Activated CD8-positive, alpha-beta memory T cell treated with anti-CD3 and anti-CD28 coated beads, Interleukin-2, amount 50 U/mL, for 1 hour (primary cell): ENCODE measurements around the gene HOXA4.

ENCODE experiments used
- DNase-seq: peaks from one replicate; pipeline ENCODE4 v3.0.0-alpha.2; 2020; ENCODE audit errors: extremely low read depth

HOXA4 gene

DNA sequence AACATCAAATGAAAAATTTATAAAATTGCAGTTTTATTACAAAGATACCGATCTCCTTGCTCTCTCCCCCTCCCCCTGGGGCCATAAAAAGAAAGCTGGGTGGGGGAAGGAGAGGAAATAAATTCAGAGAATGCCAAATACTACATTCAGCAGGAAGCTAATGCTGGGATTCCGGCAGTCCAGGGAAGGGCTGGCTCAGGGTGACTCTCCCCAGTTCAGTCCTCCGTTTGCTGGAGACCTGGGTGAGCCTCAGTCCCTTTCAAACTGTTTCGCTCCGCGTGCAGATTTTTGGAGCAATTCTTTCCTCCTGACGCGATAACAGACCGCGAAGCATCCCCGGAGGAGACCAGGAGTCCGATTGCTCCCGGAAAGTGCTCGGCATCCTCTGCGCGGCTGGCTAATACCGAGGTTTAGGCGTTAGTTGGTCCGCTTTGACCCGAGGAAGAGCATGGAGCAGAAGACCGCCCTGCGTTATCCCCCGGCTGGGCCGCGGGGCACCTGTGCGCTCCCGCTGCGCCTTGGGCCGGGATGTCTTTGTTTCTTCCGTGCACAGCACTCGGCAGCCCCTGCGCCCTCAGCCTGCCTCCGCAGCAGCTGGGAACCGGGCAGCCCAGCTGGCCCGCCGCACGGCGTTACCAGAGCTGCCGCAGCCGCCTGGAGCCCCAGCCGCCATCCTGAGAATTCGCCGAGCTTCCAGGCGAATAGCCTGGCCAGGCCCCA, 24.2 kb downstream of the HOXA4 start:
- no peak for DNase-seq

GRCh38 chr7:27105301-27106031, 25.1 kb downstream of the HOXA4 start:
- DNase-seq = no peak

DNA sequence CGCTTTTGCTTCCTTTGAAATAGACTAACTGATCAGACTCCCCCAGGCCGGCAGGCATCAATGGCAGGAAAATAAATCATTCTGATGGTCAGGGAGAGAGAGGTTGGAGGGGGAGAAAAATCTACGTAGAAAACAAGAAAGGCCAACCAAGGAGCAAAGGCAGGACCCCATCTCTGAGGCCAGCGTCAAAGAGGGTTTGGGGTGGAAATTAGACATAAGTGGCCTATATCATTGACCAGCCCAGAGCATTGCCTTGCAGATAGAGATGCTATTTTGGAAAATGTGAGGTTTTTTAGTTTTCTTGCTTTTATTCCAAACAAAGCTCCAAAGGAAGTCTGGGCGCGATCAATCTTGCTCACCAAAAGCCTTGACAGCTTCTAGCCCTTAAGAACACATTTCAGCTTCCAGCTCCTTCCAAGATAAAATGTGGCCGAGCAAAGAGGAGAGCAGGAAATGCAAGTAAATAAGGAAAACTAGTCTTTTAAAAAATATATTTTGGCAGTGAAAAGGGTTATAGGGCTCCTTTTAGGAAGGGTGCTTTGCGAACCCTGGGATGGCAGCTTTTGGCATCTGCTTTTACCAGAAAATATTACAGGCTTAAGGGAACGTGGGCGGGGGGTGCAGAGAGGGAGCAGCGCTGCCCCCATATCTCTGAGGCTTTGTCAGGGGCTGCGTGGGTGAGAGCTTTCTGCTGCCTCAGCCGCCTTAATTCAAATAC, 26.1 kb downstream of the HOXA4 start:
- no peak for DNase-seq

- no peak for DNase-seq
Measured at GRCh38 chr7:27103489-27104226, 26.9 kb downstream of the HOXA4 start.

- DNase-seq = no peak
Measured at GRCh38 chr7:27102581-27103442, 27.7 kb downstream of the HOXA4 start, which contains the start of gene HOXA2. TSS of gene HOXA2 (minus strand) at chr7:27102683. CDS start at chr7:27102500, 183 bp downstream.

GRCh38 chr7:27101957-27102580, 28.5 kb downstream of the HOXA4 start:
- DNase-seq = no peak

- no peak for DNase-seq
Measured at GRCh38 chr7:27101171-27101956, 29.2 kb downstream of the HOXA4 start.

DNA sequence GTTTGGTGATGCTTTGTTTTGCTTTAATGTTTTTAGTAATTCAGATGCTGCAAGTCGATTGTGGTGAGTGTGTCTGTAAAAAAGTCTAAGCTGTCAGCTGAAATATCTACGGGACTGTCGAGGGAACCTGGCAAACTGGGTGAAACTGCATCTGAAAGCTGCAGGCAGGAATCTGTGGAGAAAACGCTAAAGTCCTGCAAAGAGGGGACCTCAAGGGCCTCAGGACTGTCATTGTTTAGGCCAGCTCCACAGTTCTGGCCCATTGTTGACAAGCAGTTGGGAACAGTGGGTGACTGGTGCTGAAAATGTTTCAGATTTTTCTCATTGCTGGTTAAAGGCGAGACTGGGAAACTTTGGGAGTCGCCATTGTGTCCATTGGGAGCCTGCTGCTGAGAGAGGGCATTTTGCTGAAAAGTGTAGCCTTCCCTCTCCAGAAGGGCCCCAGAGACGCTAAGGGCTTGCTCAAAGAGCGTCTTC, 29.8 kb downstream of the HOXA4 start:
- DNase-seq = no peak

DNA sequence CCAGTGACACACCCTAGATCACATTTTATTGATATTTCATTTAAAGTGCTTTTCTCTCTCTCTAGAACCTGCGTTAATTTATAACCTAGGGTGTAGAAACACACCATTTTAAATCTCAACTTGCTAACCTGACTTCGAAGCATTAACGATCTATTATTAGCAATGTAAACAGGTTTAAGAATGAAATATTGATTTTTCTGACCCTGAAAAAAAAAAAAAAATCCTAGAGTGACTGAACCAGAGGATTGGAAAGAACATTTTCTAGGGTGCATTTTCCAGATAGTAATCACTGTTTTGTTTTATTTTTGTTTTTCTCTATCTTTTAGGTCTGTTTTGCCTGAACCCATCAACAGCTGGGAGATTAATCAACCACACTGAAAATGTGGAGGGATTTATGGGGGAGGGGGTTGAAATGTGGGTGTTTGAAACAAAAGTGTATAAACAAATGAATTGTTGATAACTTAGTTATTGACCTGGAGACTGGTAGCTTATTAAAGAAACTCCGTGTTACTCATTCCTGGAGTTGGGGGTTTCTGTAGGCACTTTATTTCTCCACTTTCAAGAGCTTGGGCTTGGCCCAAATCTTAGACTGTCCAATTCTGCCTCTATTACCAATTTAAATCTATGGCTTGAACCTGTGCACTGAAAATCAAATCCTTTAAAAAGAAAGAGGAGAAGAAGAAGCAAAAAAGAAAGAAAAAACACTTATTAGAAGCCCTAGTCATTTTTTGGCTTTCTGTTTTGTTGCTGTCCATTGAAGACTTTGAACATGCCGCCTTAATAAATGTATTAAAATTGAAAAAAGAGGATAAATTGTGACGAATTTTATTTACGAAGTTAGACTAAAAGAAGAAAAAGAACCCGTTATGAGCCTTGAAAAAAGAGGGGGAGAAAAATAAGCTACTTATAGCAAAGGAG, 30.8 kb downstream of the HOXA4 start:
- DNase-seq = no peak

- no peak for DNase-seq
Measured at GRCh38 chr7:27098578-27099451, 31.7 kb downstream of the HOXA4 start.

- DNase-seq = no peak
Measured at GRCh38 chr7:27097686-27098577, 32.6 kb downstream of the HOXA4 start.

GRCh38 chr7:27096768-27097514, 33.6 kb downstream of the HOXA4 start:
- DNase-seq = no peak

GRCh38 chr7:27095897-27096767, 34.4 kb downstream of the HOXA4 start, which contains the start of gene HOXA1:
TSS of gene HOXA1 (minus strand) at chr7:27096000. CDS start at chr7:27095912, 88 bp downstream.
- peak; percentile 40 for DNase-seq

DNA sequence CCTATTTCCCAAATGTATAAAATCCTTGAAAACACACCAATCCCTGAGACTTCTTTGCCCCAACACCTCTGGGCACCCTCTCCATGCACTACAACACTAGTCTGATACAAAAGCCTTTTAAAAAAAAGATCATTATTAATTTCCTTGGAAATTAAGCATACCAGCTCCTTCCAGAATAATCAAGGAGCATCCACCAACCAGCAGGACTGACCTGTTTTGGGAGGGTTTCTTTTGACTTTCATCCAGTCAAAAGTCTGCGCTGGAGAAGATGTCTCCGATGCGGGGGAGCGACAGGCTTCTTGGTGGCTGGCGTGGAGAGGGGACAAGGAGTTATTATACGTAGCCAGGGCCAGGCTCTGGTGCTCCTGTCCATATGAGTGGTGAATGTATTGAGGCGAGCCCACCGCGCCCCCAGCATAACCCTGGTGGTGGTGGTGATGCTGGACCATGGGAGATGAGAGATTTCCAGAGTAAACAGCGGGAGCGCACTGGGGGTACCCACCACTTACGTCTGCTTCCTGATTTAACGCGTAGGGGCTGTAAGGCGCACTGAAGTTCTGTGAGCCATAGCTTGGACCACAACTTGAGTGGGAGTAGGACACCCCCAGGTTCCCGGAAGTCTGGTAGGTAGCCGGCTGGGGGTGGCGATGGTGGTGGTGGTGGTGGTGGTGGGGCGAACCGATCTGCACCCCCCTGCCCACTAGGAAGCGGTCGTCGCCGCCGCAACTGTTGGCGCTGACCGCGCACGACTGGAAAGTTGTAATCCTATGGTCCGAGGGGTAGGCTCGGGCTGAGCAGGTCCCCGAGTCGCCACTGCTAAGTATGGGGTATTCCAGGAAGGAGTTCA, 35.3 kb downstream of the HOXA4 start:
- DNase-seq = no peak
